Endometrium (tissue), 2 donors: ENCODE measurements around the gene CNNM1.

Experiments used
- FAIRE-seq: peaks from 2 replicates; lab custom pipeline; 2012; peaks lifted over from hg19 to GRCh38; lab: Jason Lieb, UNC
- donor health status: control.
- donor health status: control.

Gene CNNM1

GRCh38 chr10:99374526-99374925, 45.4 kb downstream of the CNNM1 start:
- FAIRE-seq: no peak

GRCh38 chr10:99374972-99375371, 45.8 kb downstream of the CNNM1 start:
- FAIRE-seq: no peak

- no peak for FAIRE-seq
Observed at GRCh38 chr10:99375426-99375825, 46.3 kb downstream of the CNNM1 start.

- no peak for FAIRE-seq
Observed at GRCh38 chr10:99382176-99382575, 53.0 kb downstream of the CNNM1 start.

DNA sequence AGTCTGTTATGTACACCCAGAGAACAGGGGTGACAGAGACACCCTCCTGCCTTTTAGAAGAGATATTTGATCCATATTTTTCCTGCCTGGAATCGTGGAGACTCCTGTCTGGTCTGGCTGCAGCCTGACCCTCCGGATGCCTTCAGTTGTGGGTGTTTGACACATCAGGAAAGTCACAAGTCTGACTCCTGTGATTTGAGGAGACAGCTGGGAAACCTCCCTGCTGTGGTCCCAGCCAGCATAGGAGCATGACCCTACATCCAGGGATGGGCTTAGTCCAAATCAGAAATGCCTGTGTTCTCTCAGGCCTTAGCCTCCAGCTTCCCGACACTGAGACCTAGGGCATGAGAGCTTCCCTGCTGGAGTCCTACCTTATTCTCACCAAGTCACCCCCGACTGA, 57.9 kb downstream of the CNNM1 start:
- FAIRE-seq: no peak

DNA sequence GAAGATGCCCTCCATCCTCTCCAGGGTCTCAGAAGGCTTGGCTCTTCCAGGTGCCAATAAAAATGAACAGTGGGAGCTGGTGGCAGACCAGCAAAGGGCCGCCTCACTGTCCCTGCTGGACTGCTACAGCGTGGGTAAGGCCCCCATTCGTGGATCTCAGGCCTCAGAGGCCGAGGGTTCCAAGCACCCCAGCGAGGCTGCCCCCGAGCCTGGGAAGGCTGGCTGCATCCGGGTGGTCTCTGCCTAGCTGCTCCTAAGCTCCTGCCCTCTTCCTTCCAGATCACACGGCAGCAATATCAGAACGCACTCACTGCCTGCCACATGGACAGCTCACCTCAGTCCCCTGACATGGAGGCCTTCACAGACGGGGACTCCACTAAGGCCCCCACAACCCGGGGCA, 58.4 kb downstream of the CNNM1 start:
- FAIRE-seq: no peak

DNA sequence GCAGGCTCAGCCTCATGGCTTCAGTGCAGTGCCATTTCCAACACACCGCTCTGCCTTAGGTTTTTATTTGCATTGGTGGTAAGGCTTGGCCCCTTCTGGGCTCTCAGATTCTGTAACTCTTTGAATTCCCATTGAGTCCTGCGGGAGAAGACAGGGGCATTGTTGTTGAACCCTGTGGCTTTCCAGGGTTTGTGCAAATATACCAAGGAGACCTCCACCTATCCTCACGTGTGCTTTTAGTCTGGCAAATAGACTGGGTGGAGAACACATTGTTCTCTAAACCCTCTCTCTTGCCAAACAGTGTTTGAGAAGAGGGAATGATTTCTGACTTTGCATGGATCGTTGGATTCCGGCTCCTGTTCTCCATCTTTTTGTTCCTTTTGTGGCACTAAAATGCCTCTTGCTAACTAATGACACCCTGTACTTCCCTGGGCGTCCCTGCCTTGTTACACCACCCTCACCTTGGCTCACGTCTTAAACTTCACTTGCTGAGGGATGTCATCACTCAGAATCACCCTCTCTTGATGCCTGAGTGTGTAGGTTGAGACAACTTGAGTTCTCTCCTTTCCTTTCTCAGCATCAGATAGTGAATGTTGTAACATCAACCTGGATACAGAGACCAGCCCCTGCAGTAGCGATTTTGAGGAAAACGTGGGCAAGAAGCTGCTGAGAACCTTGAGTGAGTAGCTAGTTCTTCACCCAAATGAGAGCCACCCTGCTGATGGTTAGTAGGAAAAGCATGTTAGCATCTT, 60.7 kb downstream of the CNNM1 start:
- FAIRE-seq: no peak

DNA sequence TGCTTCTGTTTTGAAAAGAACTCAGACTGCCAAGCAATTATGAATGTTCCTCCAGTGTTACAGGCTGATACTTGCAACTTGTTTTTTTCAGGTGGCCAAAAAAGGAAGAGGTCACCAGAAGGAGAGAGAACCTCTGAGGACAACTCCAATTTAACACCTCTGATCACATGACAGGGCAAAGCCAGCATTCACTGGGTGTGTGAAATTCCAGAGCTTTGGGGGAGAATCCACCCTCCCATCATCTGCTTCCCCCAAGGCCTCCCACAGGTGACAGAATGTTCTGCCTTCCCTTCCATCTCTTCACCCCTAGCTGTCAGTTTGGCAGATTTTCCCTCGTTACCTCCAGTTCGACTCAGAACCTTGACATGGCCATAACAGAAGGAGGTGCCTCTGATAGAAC, 62.2 kb downstream of the CNNM1 start:
- FAIRE-seq: no peak

- FAIRE-seq: no peak
Observed at GRCh38 chr10:99393036-99393435, 63.9 kb downstream of the CNNM1 start.

GRCh38 chr10:99393683-99394082, 64.5 kb downstream of the CNNM1 start:
- no peak for FAIRE-seq

DNA sequence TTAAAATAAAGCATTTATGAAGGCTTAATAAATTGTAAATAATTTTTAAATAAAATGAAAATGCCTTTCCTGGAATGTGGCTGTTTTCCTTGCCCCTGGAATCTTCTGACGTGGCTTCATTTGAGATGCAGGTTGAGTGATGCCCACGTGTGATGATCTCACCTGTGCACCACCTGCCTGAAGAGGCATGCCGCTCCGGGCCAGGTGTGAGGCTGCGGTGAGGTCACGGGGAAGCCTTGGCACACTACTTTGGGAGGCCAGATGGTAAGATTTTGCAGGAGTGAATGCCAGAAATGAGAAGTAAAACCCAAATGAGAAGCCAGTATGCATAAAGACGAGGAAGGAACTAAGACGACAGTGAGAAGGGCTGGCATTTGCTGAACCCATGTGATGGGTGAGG, 65.1 kb downstream of the CNNM1 start:
- no peak for FAIRE-seq

GRCh38 chr10:99394761-99395386, 65.7 kb downstream of the CNNM1 start:
- FAIRE-seq: no peak

GRCh38 chr10:99395750-99396445, 66.7 kb downstream of the CNNM1 start:
- no peak for FAIRE-seq

GRCh38 chr10:99396471-99396870, 67.3 kb downstream of the CNNM1 start:
- FAIRE-seq: no peak

- FAIRE-seq: no peak
Observed at GRCh38 chr10:99399664-99400063, 70.5 kb downstream of the CNNM1 start.

- FAIRE-seq: no peak
Observed at GRCh38 chr10:99403674-99404073, 74.5 kb downstream of the CNNM1 start.

DNA sequence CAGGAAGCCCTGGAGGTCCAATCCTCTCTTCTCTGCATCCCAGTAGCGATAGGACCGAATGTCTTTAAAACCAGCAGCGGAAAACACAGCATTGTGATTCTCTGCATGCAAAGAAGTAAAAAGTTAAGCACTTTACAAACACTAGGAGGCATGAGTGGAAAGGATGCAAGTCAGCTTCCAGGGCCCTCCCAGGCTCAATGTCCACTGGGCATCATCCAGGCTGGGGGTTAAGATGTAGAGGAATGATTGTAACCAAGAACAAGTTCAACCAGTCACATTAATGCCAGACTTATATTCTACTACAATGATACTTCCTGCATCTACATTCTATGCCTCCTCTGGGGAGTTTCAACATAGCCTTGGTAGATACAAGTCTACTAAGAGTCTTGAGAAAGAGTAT, 77.0 kb downstream of the CNNM1 start:
- FAIRE-seq: no peak

- no peak for FAIRE-seq
Observed at GRCh38 chr10:99410146-99410545, 81.0 kb downstream of the CNNM1 start.

DNA sequence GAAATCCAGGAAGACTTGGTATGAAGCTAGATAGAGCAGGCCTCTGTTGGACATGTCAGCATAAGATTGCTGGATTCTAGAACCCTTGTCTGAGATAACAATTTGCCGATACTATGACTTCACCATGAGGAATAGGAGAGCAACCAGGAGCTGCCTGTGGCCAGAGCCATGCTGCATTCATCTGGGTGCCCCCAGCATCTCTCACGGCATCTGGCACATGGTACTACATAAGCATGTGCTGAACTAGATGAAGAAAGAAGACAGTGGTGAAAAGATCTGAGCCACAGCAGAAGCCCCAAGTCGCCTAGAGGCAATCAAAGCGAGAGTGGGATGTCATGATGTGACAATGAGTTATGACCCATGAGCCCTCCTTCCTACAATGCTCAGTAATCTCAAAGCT, 81.7 kb downstream of the CNNM1 start:
- no peak for FAIRE-seq

- no peak for FAIRE-seq
Observed at GRCh38 chr10:99411546-99411945, 82.4 kb downstream of the CNNM1 start.

DNA sequence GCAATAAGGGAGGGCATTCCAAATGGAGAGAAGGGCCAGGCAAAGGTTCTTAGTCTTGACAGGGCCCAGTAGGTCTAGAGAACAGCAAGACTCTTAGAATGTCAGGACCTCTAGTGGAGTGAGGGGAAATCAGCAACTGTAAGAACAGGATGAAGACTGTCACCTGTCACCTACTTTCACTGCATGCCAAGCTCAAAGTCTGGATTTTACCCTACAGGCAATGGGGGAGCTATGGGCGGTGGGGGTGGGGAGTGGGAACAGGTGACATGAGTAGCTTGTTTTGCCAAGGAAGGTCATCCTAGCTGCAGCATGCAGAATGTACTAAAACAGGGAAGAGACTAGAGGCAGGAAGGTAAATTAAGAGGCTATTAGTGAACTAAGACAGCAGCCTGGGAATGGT, 82.9 kb downstream of the CNNM1 start:
- FAIRE-seq: no peak

GRCh38 chr10:99418910-99419624, 89.9 kb downstream of the CNNM1 start:
- FAIRE-seq: no peak

- no peak for FAIRE-seq
Observed at GRCh38 chr10:99419688-99420087, 90.5 kb downstream of the CNNM1 start.
